GM12801 (cell line): ENCODE measurements around the gene SPTSSB.

ENCODE experiments used
- TF ChIP-seq, protein P1 (sequence below): IDR thresholded peaks from one replicate; pipeline ENCODE4 v1.5.1; 2011; ENCODE audit warnings: control low read depth; ENCODE audit not compliant: insufficient read length; ENCODE audit errors: extremely low read depth

The SPTSSB gene

DNA sequence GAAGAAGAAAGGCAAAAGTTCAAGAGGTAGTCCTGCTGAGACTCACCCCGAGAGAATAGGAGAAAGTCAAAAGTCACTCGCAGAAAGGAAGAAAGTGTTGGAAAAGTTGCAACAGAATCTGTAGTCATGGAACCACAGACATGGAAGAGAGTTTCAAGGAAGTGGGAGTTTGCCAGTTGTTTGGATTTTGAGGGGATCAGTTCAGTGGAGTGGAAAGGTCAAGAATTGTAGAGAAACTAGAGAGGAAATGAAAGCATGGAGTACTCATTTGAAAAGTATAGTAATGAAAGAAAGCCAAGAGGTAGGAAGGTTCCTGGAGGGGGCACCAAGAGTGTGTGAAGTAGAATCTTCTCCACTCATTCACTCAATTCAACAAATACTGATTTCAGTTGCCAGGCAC is 34.7 kb downstream of the SPTSSB start:
- TF ChIP-seq, protein P1, sequence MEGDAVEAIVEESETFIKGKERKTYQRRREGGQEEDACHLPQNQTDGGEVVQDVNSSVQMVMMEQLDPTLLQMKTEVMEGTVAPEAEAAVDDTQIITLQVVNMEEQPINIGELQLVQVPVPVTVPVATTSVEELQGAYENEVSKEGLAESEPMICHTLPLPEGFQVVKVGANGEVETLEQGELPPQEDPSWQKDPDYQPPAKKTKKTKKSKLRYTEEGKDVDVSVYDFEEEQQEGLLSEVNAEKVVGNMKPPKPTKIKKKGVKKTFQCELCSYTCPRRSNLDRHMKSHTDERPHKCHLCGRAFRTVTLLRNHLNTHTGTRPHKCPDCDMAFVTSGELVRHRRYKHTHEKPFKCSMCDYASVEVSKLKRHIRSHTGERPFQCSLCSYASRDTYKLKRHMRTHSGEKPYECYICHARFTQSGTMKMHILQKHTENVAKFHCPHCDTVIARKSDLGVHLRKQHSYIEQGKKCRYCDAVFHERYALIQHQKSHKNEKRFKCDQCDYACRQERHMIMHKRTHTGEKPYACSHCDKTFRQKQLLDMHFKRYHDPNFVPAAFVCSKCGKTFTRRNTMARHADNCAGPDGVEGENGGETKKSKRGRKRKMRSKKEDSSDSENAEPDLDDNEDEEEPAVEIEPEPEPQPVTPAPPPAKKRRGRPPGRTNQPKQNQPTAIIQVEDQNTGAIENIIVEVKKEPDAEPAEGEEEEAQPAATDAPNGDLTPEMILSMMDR, result no peak

DNA sequence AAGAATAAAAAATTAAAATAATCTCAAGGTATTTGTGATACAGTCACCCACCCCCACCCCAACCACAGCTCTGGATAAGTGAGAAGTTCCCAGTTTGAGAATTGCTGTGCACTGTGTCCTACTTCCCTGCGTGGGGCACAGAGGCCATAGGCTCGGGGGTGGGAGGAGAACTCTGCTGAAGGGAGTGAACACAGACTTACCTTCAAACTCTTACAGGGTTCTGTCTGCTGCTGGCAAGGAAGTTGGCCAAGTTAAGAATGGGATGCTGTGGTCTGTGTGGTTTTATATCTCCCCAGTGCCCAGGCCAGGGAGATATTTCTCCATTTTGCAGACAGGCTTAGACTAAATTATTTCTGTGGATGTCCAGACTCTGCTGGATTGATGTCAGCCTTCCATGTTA is 37.6 kb downstream of the SPTSSB start:
- TF ChIP-seq, protein P1, result no peak

DNA sequence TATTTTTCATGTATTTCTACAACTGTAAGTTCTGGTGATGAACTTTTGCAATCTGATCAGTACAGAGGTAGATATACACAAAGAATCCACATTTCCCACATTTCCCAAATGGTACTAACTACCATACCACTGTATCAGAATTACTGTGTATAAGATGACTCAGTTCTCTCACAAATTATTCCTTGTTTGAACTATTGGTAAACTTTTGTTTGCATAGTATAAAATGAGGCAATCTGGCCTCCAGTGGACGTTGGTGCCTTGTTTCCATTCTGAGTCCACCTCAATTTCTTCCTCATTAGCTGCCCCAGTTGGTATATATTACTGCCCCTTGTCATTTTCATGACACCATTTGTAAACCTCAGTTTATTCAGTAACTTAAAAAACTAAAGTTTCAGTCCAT is 38.5 kb downstream of the SPTSSB start:
- TF ChIP-seq, protein P1, result no peak

DNA sequence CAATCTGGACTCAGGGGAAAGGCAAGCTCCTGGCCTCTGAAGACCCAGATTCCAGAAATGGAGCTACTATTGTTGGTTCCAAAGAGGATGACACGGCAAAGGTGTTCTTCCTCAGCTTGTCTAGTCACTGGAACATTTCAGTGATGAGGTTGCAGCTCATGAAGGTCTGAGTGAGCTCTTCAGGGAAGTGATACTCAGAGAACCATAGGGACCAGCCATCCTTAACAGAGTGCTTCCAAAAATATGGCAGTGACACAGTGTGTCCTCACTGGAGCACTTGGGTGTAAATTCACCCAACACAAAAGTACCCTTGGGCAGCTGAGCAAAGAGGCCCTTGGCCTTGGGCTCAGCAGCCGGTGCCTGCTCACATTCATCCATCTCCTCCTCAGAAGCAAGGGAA is 46.3 kb downstream of the SPTSSB start:
- TF ChIP-seq, protein P1, result no peak

DNA sequence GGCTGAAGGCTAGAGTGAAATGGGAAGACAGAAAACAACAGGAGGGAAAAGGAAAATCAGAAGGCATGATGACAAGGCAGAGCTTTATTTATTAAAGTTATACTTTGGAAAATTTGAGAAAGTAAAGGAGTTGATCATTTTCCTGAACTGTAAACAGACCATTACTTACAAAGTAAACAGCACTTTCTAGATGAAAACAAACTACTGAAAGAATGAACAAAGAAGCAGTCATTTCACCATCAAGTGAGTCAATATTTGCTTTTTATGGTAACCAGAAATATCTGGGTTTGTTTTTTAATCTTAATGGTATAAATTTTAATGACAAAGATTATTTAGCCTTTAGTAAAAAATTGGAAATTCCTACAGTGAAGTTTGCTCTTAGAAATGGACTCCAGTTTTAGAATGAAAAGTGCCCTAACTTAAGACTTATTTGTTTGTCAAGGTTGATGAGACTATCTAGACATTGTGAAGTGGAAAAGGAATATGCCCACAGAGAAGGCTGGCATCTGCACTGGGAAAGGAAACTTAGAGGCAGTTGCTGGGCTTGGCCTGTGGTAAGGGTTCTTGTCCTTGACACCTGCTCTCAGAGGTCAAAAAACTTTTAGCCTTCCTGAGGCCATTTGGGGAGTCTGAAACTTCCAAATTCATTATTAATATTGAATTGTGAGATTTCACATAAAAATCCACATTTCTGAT is 47.2 kb downstream of the SPTSSB start:
- TF ChIP-seq, protein P1, result no peak

DNA sequence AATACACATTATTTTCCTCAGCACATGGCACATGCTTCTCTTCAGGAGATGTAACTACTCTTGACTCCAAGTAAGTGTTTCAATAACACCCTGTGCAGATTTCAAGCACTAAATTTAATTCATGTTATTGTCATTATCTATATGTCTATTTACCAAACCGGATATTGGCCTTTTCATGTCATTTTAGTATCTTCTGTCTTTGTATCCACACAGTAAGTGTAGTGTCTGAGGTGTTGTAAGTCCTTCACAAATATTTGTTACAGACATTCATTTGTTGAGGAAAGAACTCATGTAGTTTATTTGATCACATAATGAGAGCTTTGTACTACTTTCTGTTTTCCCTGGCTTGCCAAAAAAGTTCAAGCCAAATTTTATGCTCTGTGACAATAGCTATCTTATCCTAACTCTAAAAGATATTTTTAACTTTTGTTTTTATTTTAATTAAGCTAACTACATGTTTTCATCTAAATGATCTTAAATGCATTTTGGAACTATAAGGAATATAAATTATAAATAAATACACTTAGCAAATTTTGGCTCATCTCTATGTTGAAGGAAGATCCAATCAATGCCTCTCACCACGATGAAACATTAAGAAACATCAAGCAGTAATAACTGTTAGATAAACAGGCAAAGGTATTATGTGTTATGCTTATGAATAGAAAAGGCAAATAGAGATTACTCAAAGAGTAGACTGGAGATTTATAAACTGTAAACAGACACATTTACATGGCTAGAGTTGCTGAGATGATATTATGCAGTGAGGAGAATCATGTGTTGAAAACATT is 48.3 kb downstream of the SPTSSB start:
- TF ChIP-seq, protein P1, result no peak

DNA sequence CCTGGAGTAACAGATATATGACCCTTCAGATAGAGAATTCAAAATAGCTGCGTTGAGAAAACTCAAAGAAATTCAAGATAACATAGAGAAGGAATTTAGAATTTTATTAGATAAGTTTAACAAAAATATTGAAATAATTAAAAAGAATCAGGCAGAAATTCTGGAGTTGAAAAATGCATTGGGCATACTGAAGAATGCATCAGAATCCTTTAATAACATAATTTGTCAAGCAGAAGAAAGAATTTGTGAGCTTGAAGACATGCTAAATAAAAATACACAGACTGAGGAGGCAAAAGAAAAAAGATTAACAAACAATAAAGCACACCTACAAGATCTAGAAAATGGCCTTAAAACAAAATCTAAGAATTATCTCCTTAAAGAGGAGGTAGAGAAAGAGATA is 50.5 kb downstream of the SPTSSB start:
- TF ChIP-seq, protein P1, result no peak
